ENCODE measurements around the gene KIF23. TPM values are rescaled to one million over a fixed set of nuclear protein-coding genes. Genes with fewer than 3 reads are reported as not detected.

Gene KIF23
- polyA plus RNA-seq, 1 donor (not counting 4 experiments of a cell fraction or from before 2014, with no cell fraction given): 28.8 TPM

GRCh38 chr15:69456208-69457166 is 42.3 kb downstream of the KIF23 start:
- H2AFZ ChIP-seq (ENCODE audit: control insufficient read depth, low read length): no peak overlapping the region
- DNase-seq (ENCODE audit: low read depth, low spot score) (no peak), FAIRE-seq (no peak)
- H3K79me2 ChIP-seq (ENCODE audit: control insufficient read depth, insufficient read depth, low read length): peaks cover 30% of the 10 kb centered on the region
- H4K20me1 ChIP-seq (ENCODE audit: control insufficient read depth, extremely low read depth, insufficient read depth, low read length): peaks cover 32% of the 10 kb centered on the region
- peaks cover 13% of the 10 kb centered on the region for H3K9me1 ChIP-seq (ENCODE audit: control insufficient read depth, extremely low read depth, insufficient read depth, low read length)
- no peak overlapping the region for H3K4me2 ChIP-seq (ENCODE audit: control insufficient read depth, extremely low read depth, insufficient read depth, low read depth, low read length)
- no peaks in the 10 kb centered on the region for H3K27me3 ChIP-seq (ENCODE audit: control insufficient read depth, extremely low read depth, insufficient read depth, low read length)
- TF ChIP-seq CTCF (optimal IDR thresholded peaks at IDR 0.05 in 1 of 3, IDR thresholded peaks at IDR 0.05 in 1 of 3, conservative IDR thresholded peaks at IDR 0.05 in 1 of 3; ENCODE audit: extremely low read depth in 1 of 3, insufficient read depth in 2 of 3, low read length in 3 of 3) (no peak), EZH2 (IDR thresholded peaks at IDR 0.05; ENCODE audit: low read length) (no peak)
- no peaks in the 10 kb centered on the region for H3K9me3 ChIP-seq (ENCODE audit: control insufficient read depth, low read depth, low read length)
- H3K27ac ChIP-seq (ENCODE audit: control insufficient read depth, insufficient read depth, low read length): no peak overlapping the region
- dilution Hi-C loops (cut with MboI; ENCODE audit: extremely low pct_ligation_motif_present, low sequenced_read_pairs): no loop called here
- H3K4me3 ChIP-seq (ENCODE audit: control insufficient read depth in 2 of 3, extremely low read depth in 1 of 3, insufficient read depth in 2 of 3, low read depth in 1 of 3, low read length in 3 of 3): no peak overlapping the region
- H3K4me1 ChIP-seq (ENCODE audit: control insufficient read depth, extremely low read depth, insufficient read depth, low read length): peaks cover 22% of the 10 kb centered on the region
- no peak overlapping the region for H3K9ac ChIP-seq (ENCODE audit: control insufficient read depth, extremely low read depth, insufficient read depth, low read length)
- peaks cover 14 to 42% of the 10 kb centered on the region in 2 experiments for H3K36me3 ChIP-seq (ENCODE audit: control insufficient read depth in 2 of 2, extremely low read depth in 1 of 2, insufficient read depth in 2 of 2, low read length in 2 of 2)

GRCh38 chr15:69457304-69458280 is 43.4 kb downstream of the KIF23 start:
- dilution Hi-C loops (cut with MboI; ENCODE audit: extremely low pct_ligation_motif_present, low sequenced_read_pairs): no loop called here
- DNase-seq (ENCODE audit: low read depth, low spot score): no peak
- Histone ChIP-seq H3K9me1 (ENCODE audit: control insufficient read depth, extremely low read depth, insufficient read depth, low read length) (peaks cover 13% of the 10 kb centered on the region), H3K9me3 (ENCODE audit: control insufficient read depth, low read depth, low read length) (no peaks in the 10 kb centered on the region), H3K79me2 (ENCODE audit: control insufficient read depth, insufficient read depth, low read length) (peaks cover 30% of the 10 kb centered on the region), H3K36me3 (ENCODE audit: control insufficient read depth in 2 of 2, extremely low read depth in 1 of 2, insufficient read depth in 2 of 2, low read length in 2 of 2) (peaks cover 14 to 42% of the 10 kb centered on the region in 2 experiments), H3K4me3 (ENCODE audit: control insufficient read depth in 2 of 3, extremely low read depth in 1 of 3, insufficient read depth in 2 of 3, low read depth in 1 of 3, low read length in 3 of 3) (no peak overlapping the region), H2AFZ (ENCODE audit: control insufficient read depth, low read length) (no peak overlapping the region), H3K27ac (ENCODE audit: control insufficient read depth, insufficient read depth, low read length) (no peak overlapping the region), H3K9ac (ENCODE audit: control insufficient read depth, extremely low read depth, insufficient read depth, low read length) (no peak overlapping the region), H3K4me2 (ENCODE audit: control insufficient read depth, extremely low read depth, insufficient read depth, low read depth, low read length) (no peak overlapping the region), H3K27me3 (ENCODE audit: control insufficient read depth, extremely low read depth, insufficient read depth, low read length) (no peaks in the 10 kb centered on the region), H4K20me1 (ENCODE audit: control insufficient read depth, extremely low read depth, insufficient read depth, low read length) (peaks cover 32% of the 10 kb centered on the region), H3K4me1 (ENCODE audit: control insufficient read depth, extremely low read depth, insufficient read depth, low read length) (peaks cover 22% of the 10 kb centered on the region)
- no peak for FAIRE-seq
- TF ChIP-seq CTCF (optimal IDR thresholded peaks at IDR 0.05 in 1 of 3, IDR thresholded peaks at IDR 0.05 in 1 of 3, conservative IDR thresholded peaks at IDR 0.05 in 1 of 3; ENCODE audit: extremely low read depth in 1 of 3, insufficient read depth in 2 of 3, low read length in 3 of 3) (no peak), EZH2 (IDR thresholded peaks at IDR 0.05; ENCODE audit: low read length) (no peak)
